Retinal pigment epithelial cell (primary cell): ENCODE data around the gene UCP3.

Experiments
- DNase-seq: peaks from one replicate; pipeline ENCODE4 v3.0.0-alpha.2; 2010; ENCODE audit warnings: low read depth
- H3K4me3 ChIP-seq: 2 replicates; pipeline ENCODE4 v1.5.1; 2011; ENCODE audit warnings: mild to moderate bottlenecking, low read length, control low read depth, moderate library complexity
- CTCF ChIP-seq: conservative IDR thresholded peaks from 2 replicates; pipeline ENCODE4 v1.5.1; 2011; ENCODE audit warnings: low read depth, low read length, control low read depth, inconsistent platforms

UCP3 gene

GRCh38 chr11:73975479-73975757, 33.5 kb downstream of the UCP3 start:
- no peak for DNase-seq
- no peak for TF ChIP-seq CTCF
- no peak overlapping the region for H3K4me3 ChIP-seq

- no peak for TF ChIP-seq CTCF
- DNase-seq: no peak
- no peak overlapping the region for H3K4me3 ChIP-seq
Observed at GRCh38 chr11:73974604-73975478, 34.0 kb downstream of the UCP3 start.

GRCh38 chr11:73972620-73973449, 36.0 kb downstream of the UCP3 start:
- TF ChIP-seq CTCF: no peak
- no peak for DNase-seq
- H3K4me3 ChIP-seq: no peak overlapping the region

- TF ChIP-seq CTCF: no peak
- no peak overlapping the region for H3K4me3 ChIP-seq
- DNase-seq: no peak
Observed at GRCh38 chr11:73972187-73972586, 36.7 kb downstream of the UCP3 start.

- no peak for DNase-seq
- TF ChIP-seq CTCF: no peak
- no peak overlapping the region for H3K4me3 ChIP-seq
Observed at GRCh38 chr11:73971175-73971719, 37.6 kb downstream of the UCP3 start.

GRCh38 chr11:73969991-73970800, 38.7 kb downstream of the UCP3 start:
- no peak for TF ChIP-seq CTCF
- H3K4me3 ChIP-seq: no peak overlapping the region
- DNase-seq: no peak
